ENCODE measurements around the gene RUNX2.

GRCh38 chr6:45314146-45314545, 14.0 kb upstream of the RUNX2 start:
- TF ChIP-seq MYC (IDR thresholded peaks at IDR 0.05; ENCODE audit: low read depth, low read length) (no peak), POLR2A (IDR thresholded peaks at IDR 0.05; ENCODE audit: extremely low read depth, insufficient read length) (no peak), CTCF (IDR thresholded peaks at IDR 0.05; ENCODE audit: low read depth, low read length) (no peak)
- TF ChIP-seq, protein P1, sequence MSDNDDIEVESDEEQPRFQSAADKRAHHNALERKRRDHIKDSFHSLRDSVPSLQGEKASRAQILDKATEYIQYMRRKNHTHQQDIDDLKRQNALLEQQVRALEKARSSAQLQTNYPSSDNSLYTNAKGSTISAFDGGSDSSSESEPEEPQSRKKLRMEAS (IDR thresholded peaks at IDR 0.05; ENCODE audit: low read depth, low read length): no peak

All from NB4 (cell line).